Gastrocnemius medialis (tissue), 4 donors: ENCODE results near the gene METTL26. TPM values are rescaled to one million over a fixed set of nuclear protein-coding genes. Genes with fewer than 3 reads are reported as not detected.
A peak's percentile ranks its signal among the peaks of the same experiment; 100 is the strongest.
"Not testable (repeated sequence)": the region's sequence is repeated elsewhere in the genome, so short reads cannot be mapped to it uniquely, and the experiment has no call there.

ENCODE experiments used
- ATAC-seq, 2 donors: fragments of 150-250 bp; one replicate each; pipeline ENCODE4 v1.9.1; 2016
- DNase-seq, 2 donors: peaks; one replicate each; pipeline ENCODE4 v3.0.0-alpha.2; 2019
- H3K27ac ChIP-seq, 4 donors: fragments of 200-600 bp; sonication (generic); 1 replicate in 1 of 4; 2 replicates in 3 of 4; pipeline ENCODE4 v1.5.1; 2016 to 2018; ENCODE audit warnings: mild to moderate bottlenecking in 2 of 4, moderate library complexity in 1 of 4
- H3K27me3 ChIP-seq, 3 donors: fragments of 200-600 bp; sonication (generic) in 2 of 3; 1 replicate in 1 of 3; 2 replicates in 2 of 3; pipeline versions ENCODE4 v1.5.1 to v1.6.0; 2016 to 2019; ENCODE audit warnings: mild to moderate bottlenecking in 1 of 3, moderate library complexity in 1 of 3
- H3K36me3 ChIP-seq, 2 donors: fragments of 200-600 bp; sonication (generic) in 1 of 2; one replicate each; pipeline ENCODE4 v1.5.1; 2017 to 2018
- H3K4me1 ChIP-seq, 2 donors: fragments of 200-600 bp; sonication (generic) in 1 of 2; one replicate each; pipeline ENCODE4 v1.5.1; 2016 to 2017; ENCODE audit warnings: mild to moderate bottlenecking in 2 of 2
- H3K4me3 ChIP-seq, 4 donors: fragments of 200-600 bp; sonication (generic) in 3 of 4; 1 replicate in 1 of 4; 2 replicates in 3 of 4; pipeline ENCODE4 v1.5.1; 2016 to 2019; ENCODE audit warnings: mild to moderate bottlenecking in 2 of 4
- H3K9me3 ChIP-seq, 3 donors: fragments of 200-600 bp; sonication (generic) in 2 of 3; 1 replicate in 1 of 3; 2 replicates in 2 of 3; pipeline ENCODE4 v1.5.1; 2016 to 2019
- CTCF ChIP-seq, 5 experiments: fragments of 450-650 bp in 3 of 5; fragments of 200-600 bp in 2 of 5; sonication (generic) in 2 of 5; IDR thresholded peaks in 4 of 5; conservative IDR thresholded peaks in 1 of 5; 1 replicate in 4 of 5; 2 replicates in 1 of 5; pipeline ENCODE4 v1.5.1; 2016 to 2019; ENCODE audit warnings: antibody characterized with exemption in 5 of 5, mild to moderate bottlenecking in 3 of 5, moderate library complexity in 3 of 5
- POLR2A ChIP-seq, 2 donors: fragments of 450-650 bp; IDR thresholded peaks; one replicate each; pipeline ENCODE4 v1.6.1; 2017; ENCODE audit warnings: antibody characterized with exemption in 2 of 2, mild to moderate bottlenecking in 2 of 2, moderate library complexity in 2 of 2
- in situ Hi-C, 4 donors: fragments of 200-750 bp; cut with MboI; loops; one replicate each; pipeline versions ENCODE4 v1.15.0 to v1.8.0; 2017; ENCODE audit warnings: low sequenced_read_pairs in 4 of 4
- intact Hi-C: fragments of 100-400 bp; cut with DNase I; formaldehyde crosslinking; loops from one replicate; pipeline ENCODE4 v1.15.1; 2023; ENCODE audit warnings: low total_unique reads
- total RNA-seq, 4 donors: library from RNA; depleted of rRNA; stranded (reverse); fragments of >200 nt; gene quantifications; one replicate each; pipeline versions ENCODE4 v1.1.0 to v1.2.3, GENCODE V29; 2016

Gene METTL26
- total RNA-seq, 4 donors from 2014 or later, result 114 to 212 (median 141) TPM

GRCh38 chr16:600781-601180 is 35.3 kb downstream of the METTL26 start:
- no peaks in the 10 kb centered on the region for H3K27me3 ChIP-seq
- TF ChIP-seq CTCF (IDR thresholded peaks at IDR 0.05 in 4 of 5, conservative IDR thresholded peaks at IDR 0.05 in 1 of 5), result no peak
- in situ Hi-C loops, result no loop called here
- no peak overlapping the region for H3K27ac ChIP-seq
- no peak for DNase-seq
- no peaks in the 10 kb centered on the region for H3K9me3 ChIP-seq
- H3K36me3 ChIP-seq, result no peaks in the 10 kb centered on the region
- H3K4me3 ChIP-seq, result no peak overlapping the region
- ATAC-seq, result no peak
- intact Hi-C loops, result no loop called here
- peaks cover 8 to 11% of the 10 kb centered on the region in 2 donors for H3K4me1 ChIP-seq

DNA sequence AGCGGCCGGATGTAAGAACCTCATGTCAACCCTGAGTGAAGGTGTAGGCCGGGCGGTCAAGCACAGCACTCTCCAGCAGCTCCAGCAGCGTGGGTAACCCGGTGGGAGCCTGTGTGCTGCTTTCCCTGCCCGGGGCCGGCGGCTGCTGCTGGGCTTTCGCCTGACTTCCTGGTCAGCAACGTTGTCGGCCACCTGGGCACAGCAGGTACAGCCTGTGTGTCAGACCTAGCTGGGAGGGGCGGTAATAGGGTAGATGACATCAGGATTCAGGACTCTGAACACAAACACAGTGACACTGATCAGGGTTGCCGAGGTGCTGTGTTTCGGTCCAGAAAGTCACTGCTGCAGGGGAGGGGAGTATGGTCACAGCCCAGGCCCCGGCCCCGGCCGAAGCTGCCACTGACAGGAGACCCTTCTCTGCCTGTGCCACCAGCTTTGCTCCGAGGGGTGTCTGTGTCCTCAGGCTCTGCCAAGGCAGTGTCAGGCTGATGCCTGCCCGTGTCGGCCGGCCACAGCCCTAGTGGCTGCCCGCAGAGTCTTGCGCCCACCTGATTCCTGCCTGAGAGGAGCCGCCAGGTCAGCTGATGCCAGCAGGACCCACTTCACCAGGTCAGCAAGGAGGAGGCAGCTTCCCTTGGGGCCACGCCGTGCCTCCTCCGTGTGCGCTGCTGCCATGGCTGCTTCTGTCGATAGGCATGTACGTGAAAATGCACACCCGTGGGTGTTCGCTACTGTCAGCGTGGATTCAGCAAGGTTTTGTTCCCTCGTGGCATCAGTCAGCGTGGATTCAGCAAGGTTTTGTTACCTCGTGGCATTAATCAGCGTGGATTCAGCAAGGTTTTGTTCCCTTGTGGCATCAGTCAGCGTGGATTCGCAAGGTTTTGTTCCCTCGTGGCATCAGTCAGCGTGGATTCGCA is 37.0 kb downstream of the METTL26 start:
- no peak for DNase-seq
- Histone ChIP-seq H3K36me3 (no peaks in the 10 kb centered on the region), H3K27ac (no peak overlapping the region), H3K27me3 (no peaks in the 10 kb centered on the region), H3K4me1 (peaks cover 16 to 21% of the 10 kb centered on the region in 2 donors), H3K9me3 (no peaks in the 10 kb centered on the region), H3K4me3 (no peak overlapping the region)
- intact Hi-C loops (no loop called here), in situ Hi-C loops (no loop called here)
- TF ChIP-seq CTCF (IDR thresholded peaks at IDR 0.05 in 4 of 5, conservative IDR thresholded peaks at IDR 0.05 in 1 of 5), result no peak
- TF ChIP-seq POLR2A (IDR thresholded peaks at IDR 0.05), result no peak
- ATAC-seq, result no peak

DNA sequence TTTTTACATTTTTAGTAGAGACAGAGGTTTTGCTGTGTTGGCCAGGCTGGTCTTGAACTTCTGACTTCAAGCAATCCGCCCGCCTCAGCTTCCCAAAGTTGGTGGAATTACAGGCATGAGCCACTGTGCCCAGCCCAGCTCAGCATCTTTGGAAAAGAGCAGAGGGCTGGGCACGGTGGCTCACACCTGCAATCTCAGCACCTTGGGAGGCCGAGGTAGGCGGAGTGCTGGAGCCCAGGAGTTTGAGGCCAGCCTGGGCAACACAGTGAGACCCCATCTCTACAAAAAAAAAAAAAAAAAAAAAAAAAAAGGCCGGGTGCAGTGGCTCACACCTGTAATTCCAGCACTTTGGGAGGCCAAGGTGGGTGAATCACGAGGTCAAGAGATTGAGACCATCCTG is 38.5 kb downstream of the METTL26 start:
- H3K27ac ChIP-seq, intact Hi-C loops, ATAC-seq: not testable (repeated sequence)

GRCh38 chr16:596736-597060 is 39.4 kb downstream of the METTL26 start:
- ATAC-seq (no peak), DNase-seq (no peak)
- Histone ChIP-seq H3K36me3 (no peaks in the 10 kb centered on the region), H3K27ac (peak overlapping the region in 2 of 4 donors; percentile 97), H3K27me3 (no peaks in the 10 kb centered on the region), H3K4me1 (peaks cover 38 to 44% of the 10 kb centered on the region in 2 donors), H3K9me3 (no peaks in the 10 kb centered on the region), H3K4me3 (no peak overlapping the region)
- in situ Hi-C loops (no loop called here), intact Hi-C loops (no loop called here)
- TF ChIP-seq POLR2A (IDR thresholded peaks at IDR 0.05) (no peak), CTCF (IDR thresholded peaks at IDR 0.05 in 4 of 5, conservative IDR thresholded peaks at IDR 0.05 in 1 of 5) (no peak)

More for the DNA sequence above, 38.5 kb downstream of the METTL26 start:
- H3K4me3 ChIP-seq, H3K36me3 ChIP-seq, DNase-seq, H3K27me3 ChIP-seq, H3K9me3 ChIP-seq, in situ Hi-C loops: not testable (repeated sequence)
- peaks cover 30 to 35% of the 10 kb centered on the region in 2 donors for H3K4me1 ChIP-seq

GRCh38 chr16:595942-596735 is 40.0 kb downstream of the METTL26 start:
- in situ Hi-C loops (no loop called here), intact Hi-C loops (no loop called here)
- ATAC-seq (no peak), DNase-seq (peak in 1 of 2 donors; percentile 52)
- Histone ChIP-seq H3K27ac (peak overlapping the region; percentile 87 to 97 (median 95)), H3K27me3 (no peaks in the 10 kb centered on the region), H3K4me3 (no peak overlapping the region), H3K9me3 (no peaks in the 10 kb centered on the region), H3K4me1 (peaks cover 44 to 49% of the 10 kb centered on the region in 2 donors), H3K36me3 (no peaks in the 10 kb centered on the region)
- TF ChIP-seq CTCF (IDR thresholded peaks at IDR 0.05 in 4 of 5, conservative IDR thresholded peaks at IDR 0.05 in 1 of 5), result no peak
- no peak for TF ChIP-seq POLR2A (IDR thresholded peaks at IDR 0.05)
